Fibroblast of skin of back (primary cell): ENCODE measurements around the gene PRPH.

Source experiments
- DNase-seq: peaks from one replicate; pipeline ENCODE4 v3.0.0-alpha.2; 2013

The PRPH gene

GRCh38 chr12:49346659-49347310, 51.8 kb downstream of the PRPH start, which contains the start of gene DNAJC22:
Gene DNAJC22, plus strand, starts transcription at chr12:49346888. Its CDS starts 1,985 bp downstream, at chr12:49348873.
- DNase-seq, result no peak

- peak; percentile 77 for DNase-seq
Observed at GRCh38 chr12:49347311-49348193, 52.6 kb downstream of the PRPH start.
